Tibial nerve (tissue), 4 donors: ENCODE data around the gene IRF3. TPM values are rescaled to one million over a fixed set of nuclear protein-coding genes. Genes with fewer than 3 reads are reported as not detected.

Experiments
- DNase-seq, 2 donors: peaks; one replicate each; pipeline ENCODE4 v3.0.0-alpha.2; 2019; ENCODE audit warnings: low spot score in 2 of 2
- H3K27ac ChIP-seq, 4 donors: fragments of 200-600 bp; sonication (generic) in 3 of 4; one replicate each; pipeline ENCODE4 v1.5.1; 2017 to 2019; ENCODE audit warnings: mild to moderate bottlenecking in 1 of 4
- H3K27me3 ChIP-seq, 2 donors: fragments of 200-600 bp; sonication (generic) in 1 of 2; one replicate each; pipeline versions ENCODE4 v1.5.1 to v1.6.0; 2017 to 2019
- H3K36me3 ChIP-seq, 3 donors: fragments of 200-600 bp; sonication (generic); one replicate each; pipeline ENCODE4 v1.5.1; 2018 to 2019
- H3K4me1 ChIP-seq, 4 donors: fragments of 200-600 bp; sonication (generic) in 3 of 4; one replicate each; pipeline ENCODE4 v1.5.1; 2017 to 2019
- H3K4me3 ChIP-seq, 4 donors: fragments of 200-600 bp; sonication (generic) in 3 of 4; one replicate each; pipeline ENCODE4 v1.5.1; 2017 to 2019; ENCODE audit warnings: mild to moderate bottlenecking in 1 of 4, moderate library complexity in 1 of 4
- H3K9me3 ChIP-seq, 4 donors: fragments of 200-600 bp; sonication (generic) in 3 of 4; one replicate each; pipeline ENCODE4 v1.5.1; 2017 to 2019
- EP300 ChIP-seq, 2 donors: sonication (generic); formaldehyde crosslinking; IDR thresholded peaks; one replicate each; pipeline ENCODE4 v1.6.1; 2017; ENCODE audit warnings: antibody characterized with exemption in 2 of 2, mild to moderate bottlenecking in 1 of 2
- POLR2A ChIP-seq, 2 donors: fragments of 450-650 bp; IDR thresholded peaks; one replicate each; pipeline ENCODE4 v1.6.1; 2017; ENCODE audit warnings: antibody characterized with exemption in 2 of 2, mild to moderate bottlenecking in 2 of 2, moderate library complexity in 2 of 2
- WGBS, 2 donors: methylation state at CpG; one replicate each; pipeline ENCODE4 v1.1.5; 2018; 5-methylcytosine and 5-hydroxymethylcytosine counted together
- total RNA-seq, 4 donors: library from RNA; depleted of rRNA; stranded (reverse); fragments of >200 nt; gene quantifications; one replicate each; pipeline ENCODE4 v1.1.0, GENCODE V29; 2016
- TF ChIP-seq, protein P1 (sequence below), 5 experiments: fragments of 200-600 bp in 3 of 5; fragments of 450-650 bp in 2 of 5; sonication (generic) in 3 of 5; IDR thresholded peaks; one replicate each; pipeline ENCODE4 v1.5.1; 2016 to 2019; ENCODE audit warnings: antibody characterized with exemption in 5 of 5, mild to moderate bottlenecking in 3 of 5, moderate library complexity in 2 of 5

The IRF3 gene
- total RNA-seq, 4 donors from 2014 or later = 41.4 to 85.2 (median 72.4) TPM

DNA sequence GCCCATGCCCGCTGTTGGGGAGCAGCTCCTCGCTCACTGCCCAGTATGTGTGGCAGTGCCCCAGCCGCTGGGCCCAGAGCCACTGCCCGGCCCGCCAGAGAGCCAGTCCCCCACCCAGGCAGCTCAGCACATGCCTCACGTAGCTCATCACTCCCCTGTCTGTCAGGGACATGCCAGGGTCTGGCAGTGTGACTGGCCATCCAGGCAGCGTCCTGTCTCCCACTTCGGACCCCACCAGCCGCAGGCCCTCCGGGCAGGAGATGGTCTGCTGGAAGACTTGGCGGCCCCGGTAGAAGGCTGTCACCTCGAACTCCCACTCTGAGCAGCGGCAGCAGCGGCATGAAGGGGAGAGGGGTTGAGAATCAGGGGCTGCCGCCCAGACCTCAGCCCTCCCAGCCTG, 3.6 kb downstream of the IRF3 start:
- Histone ChIP-seq H3K27me3 (no peaks in the 10 kb centered on the region), H3K4me3 (no peak overlapping the region), H3K9me3 (no peaks in the 10 kb centered on the region), H3K27ac (no peak overlapping the region), H3K36me3 (peaks cover 0 to 61% (median 34%) of the 10 kb centered on the region in 3 donors), H3K4me1 (peaks cover 0 to 31% (median 17%) of the 10 kb centered on the region in 4 donors)
- no peak for DNase-seq
- TF ChIP-seq POLR2A (IDR thresholded peaks at IDR 0.05) (no peak), EP300 (IDR thresholded peaks at IDR 0.05) (no peak)
- TF ChIP-seq, protein P1, sequence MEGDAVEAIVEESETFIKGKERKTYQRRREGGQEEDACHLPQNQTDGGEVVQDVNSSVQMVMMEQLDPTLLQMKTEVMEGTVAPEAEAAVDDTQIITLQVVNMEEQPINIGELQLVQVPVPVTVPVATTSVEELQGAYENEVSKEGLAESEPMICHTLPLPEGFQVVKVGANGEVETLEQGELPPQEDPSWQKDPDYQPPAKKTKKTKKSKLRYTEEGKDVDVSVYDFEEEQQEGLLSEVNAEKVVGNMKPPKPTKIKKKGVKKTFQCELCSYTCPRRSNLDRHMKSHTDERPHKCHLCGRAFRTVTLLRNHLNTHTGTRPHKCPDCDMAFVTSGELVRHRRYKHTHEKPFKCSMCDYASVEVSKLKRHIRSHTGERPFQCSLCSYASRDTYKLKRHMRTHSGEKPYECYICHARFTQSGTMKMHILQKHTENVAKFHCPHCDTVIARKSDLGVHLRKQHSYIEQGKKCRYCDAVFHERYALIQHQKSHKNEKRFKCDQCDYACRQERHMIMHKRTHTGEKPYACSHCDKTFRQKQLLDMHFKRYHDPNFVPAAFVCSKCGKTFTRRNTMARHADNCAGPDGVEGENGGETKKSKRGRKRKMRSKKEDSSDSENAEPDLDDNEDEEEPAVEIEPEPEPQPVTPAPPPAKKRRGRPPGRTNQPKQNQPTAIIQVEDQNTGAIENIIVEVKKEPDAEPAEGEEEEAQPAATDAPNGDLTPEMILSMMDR (IDR thresholded peaks at IDR 0.05) = no peak
- 94 to 95% methylated on average over 14 to 16 of the region's 16 CpGs for WGBS, 2 donors

DNA sequence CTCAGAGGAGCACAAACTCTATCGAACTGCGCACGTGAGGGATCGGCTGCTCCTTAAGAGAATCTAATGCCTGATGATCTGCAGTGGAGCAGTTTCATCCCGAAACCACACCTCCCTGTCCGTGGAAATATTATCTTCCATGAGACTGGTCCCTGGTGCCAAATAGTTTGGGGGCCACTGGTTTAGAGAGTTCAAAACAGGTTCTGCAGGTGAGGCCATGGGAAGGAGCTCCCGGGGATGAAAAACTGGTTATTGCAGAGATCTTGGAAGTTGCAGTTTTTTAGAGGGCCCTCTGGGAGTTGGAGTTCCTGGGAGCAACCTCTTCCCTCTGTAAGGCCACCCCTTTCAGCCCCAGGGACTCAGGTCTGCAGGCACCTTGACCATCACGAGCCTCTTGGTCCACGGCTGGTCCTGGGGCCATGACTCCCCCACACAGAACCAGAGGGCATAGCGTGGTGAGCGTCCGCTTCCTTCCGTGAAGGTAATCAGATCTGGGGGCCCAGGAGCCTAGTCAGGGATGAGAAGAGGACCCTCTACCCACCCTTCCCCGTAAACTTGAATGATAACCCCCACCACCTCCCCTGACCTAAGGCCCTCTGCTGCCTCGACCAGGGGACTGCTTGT, 5.2 kb downstream of the IRF3 start:
- H3K4me1 ChIP-seq = peaks cover 0 to 20% (median 9%) of the 10 kb centered on the region in 4 donors
- WGBS, 2 donors = 76 to 85% methylated on average over 9 to 13 of the region's 15 CpGs
- H3K27me3 ChIP-seq = no peaks in the 10 kb centered on the region
- H3K36me3 ChIP-seq = peaks cover 0 to 77% (median 35%) of the 10 kb centered on the region in 3 donors
- DNase-seq = no peak
- H3K27ac ChIP-seq = no peak overlapping the region
- TF ChIP-seq, protein P1 (IDR thresholded peaks at IDR 0.05) = no peak
- TF ChIP-seq EP300 (IDR thresholded peaks at IDR 0.05) (no peak), POLR2A (IDR thresholded peaks at IDR 0.05) (no peak)
- no peak overlapping the region for H3K4me3 ChIP-seq
- H3K9me3 ChIP-seq = no peaks in the 10 kb centered on the region

DNA sequence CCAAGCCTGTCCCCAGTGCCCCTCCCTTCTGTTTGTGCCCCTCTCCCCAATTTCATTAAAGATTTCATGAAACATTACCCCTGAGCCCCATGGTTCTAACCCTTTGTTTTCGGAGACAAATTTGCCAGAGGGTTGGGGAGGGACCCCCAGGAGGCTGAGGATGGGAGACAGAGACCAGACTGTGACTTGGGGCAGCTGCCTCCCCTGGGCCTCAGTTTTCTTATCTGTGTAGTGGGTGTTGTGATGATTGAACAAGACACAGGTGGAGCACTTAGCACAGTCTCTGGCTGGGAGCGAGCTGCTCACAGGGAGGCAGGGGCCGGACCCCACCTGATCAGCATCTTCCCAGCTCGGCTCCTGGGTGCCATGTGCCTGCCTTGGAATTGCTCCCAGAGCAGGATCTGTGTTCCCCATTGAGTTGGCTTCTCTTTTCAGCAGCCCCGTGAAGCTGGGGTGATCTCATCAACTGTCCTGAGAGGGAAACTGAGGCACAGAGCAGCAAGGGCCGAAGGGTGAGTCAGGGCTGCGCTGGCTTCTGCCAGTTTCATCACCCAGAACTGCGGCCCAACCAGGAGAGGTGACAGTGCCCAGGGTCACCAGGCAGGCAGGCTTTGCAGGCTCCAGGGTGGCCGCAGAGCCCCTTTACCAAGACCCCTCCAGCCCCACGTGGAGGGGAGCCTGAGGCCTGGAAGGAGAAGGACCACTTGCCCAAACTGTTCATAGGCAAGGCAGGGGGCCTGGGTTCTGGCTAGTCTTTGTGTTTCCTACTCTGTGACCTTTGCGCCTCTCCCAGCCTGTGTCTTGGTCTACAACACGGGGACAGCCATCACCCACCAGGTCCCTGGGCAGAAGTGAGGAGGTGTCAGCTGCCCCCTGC, 6.9 kb downstream of the IRF3 start:
- no peak for DNase-seq
- no peak for TF ChIP-seq POLR2A (IDR thresholded peaks at IDR 0.05)
- TF ChIP-seq, protein P1 (IDR thresholded peaks at IDR 0.05) = no peak
- no peak for TF ChIP-seq EP300 (IDR thresholded peaks at IDR 0.05)
- Histone ChIP-seq H3K27ac (no peak overlapping the region), H3K36me3 (peaks cover 2 to 93% (median 50%) of the 10 kb centered on the region in 3 donors), H3K4me3 (no peak overlapping the region), H3K9me3 (no peaks in the 10 kb centered on the region), H3K4me1 (peaks cover 0 to 9% (median 4%) of the 10 kb centered on the region in 4 donors), H3K27me3 (no peaks in the 10 kb centered on the region)
- WGBS, 2 donors = 90 to 98% methylated on average over 12 of the region's 12 CpGs

DNA sequence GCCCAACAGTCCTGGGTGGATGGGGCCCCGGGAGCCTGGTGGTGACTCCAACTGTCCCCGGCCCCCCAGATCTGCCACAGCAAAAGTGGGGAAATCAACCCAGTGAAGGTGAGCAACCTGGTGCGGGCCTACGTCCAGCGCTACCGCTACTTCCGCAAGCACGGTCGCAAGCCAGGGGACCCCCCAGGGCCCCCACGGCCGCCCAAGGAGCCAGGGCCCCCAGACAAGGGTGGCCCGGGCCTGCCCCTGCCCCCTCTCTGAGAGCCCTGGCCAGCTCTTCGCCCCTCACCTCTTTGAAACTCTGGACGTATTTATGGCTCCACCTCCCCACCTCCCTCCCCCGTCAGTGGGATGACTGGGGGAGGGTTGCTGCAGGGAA, 7.5 kb downstream of the IRF3 start:
- Histone ChIP-seq H3K27ac (no peak overlapping the region), H3K4me3 (no peak overlapping the region), H3K27me3 (no peaks in the 10 kb centered on the region), H3K4me1 (peaks cover 0 to 3% (median 0%) of the 10 kb centered on the region in 4 donors), H3K9me3 (no peaks in the 10 kb centered on the region), H3K36me3 (peaks cover 5 to 100% (median 57%) of the 10 kb centered on the region in 3 donors)
- TF ChIP-seq, protein P1 (IDR thresholded peaks at IDR 0.05) = no peak
- TF ChIP-seq EP300 (IDR thresholded peaks at IDR 0.05) (no peak), POLR2A (IDR thresholded peaks at IDR 0.05) (no peak)
- no peak for DNase-seq
- WGBS, 2 donors = 69 to 76% methylated on average over 6 to 15 of the region's 15 CpGs
